ENCODE results near the gene FAM83E. TPM values are rescaled to one million over a fixed set of nuclear protein-coding genes. Genes with fewer than 3 reads are reported as not detected.
A peak's percentile ranks its signal among the peaks of the same experiment; 100 is the strongest.

The FAM83E gene
- polyA plus RNA-seq, 1 donor from 2014 or later, result 0.73 TPM

DNA sequence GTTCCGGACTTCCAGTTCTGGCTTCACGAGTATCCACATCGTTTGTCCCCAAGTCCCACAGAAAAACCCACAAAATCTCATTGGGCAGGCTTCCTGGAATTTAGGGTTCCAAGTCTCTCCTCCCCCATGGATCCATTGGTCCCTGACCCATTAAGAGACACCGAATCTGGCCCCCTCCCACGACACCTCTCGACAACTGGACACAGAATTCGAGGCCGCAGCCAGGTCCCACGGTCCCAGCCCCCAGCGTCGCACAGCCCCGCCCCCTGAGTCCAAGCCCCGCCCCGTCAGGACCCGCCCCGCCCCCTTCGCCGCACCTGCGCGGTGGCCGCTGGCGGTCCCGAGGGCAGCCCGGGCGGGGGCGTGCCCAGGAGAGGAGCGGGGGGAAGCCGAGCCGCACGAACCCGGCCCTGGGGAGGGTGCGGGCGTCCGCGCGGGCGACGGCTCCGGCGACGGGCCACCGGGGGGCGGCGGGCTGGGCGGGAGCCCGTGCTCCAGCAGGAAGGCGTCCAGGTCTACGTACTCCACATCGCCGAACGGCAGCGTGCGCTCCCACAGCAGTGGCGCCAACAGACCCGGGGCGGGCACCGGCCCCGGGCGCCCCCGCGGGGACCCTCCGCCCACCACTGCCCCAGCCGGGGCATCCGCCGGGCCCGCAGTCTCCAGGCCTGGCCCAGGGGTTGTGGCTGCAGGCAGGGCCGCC, 20.5 kb upstream of the FAM83E start:
- peak overlapping the region; percentile 54 for H3K4me2 ChIP-seq (ENCODE audit: low read length)
- no peaks in the 10 kb centered on the region for H3K36me3 ChIP-seq (ENCODE audit: insufficient read depth, low read length)
- no peaks in the 10 kb centered on the region for H4K20me1 ChIP-seq (ENCODE audit: insufficient read depth)
- H3K9me3 ChIP-seq (ENCODE audit: low read length), result no peaks in the 10 kb centered on the region
- H3F3A ChIP-seq (ENCODE audit: insufficient read depth, low read length, poor library complexity, severe bottlenecking), result peaks cover 8% of the 10 kb centered on the region
- H3K9ac ChIP-seq (ENCODE audit: low read length), result peak overlapping the region; percentile 74
- H3K9me2 ChIP-seq (ENCODE audit: insufficient read depth, low read length), result no peaks in the 10 kb centered on the region
- H2AFZ ChIP-seq (ENCODE audit: low read depth, low read length), result no peak overlapping the region
- no peaks in the 10 kb centered on the region for H3K79me2 ChIP-seq (replicated peaks; ENCODE audit: insufficient read depth, low read length)
- no peaks in the 10 kb centered on the region for H3K27me3 ChIP-seq (ENCODE audit: insufficient read depth, low read depth, low read length)
- H3K27ac ChIP-seq (ENCODE audit: low read length), result peak overlapping the region; percentile 73
- peak overlapping the region; percentile 66 for H3K4me3 ChIP-seq (ENCODE audit: low read length)
- TF ChIP-seq, protein P1, sequence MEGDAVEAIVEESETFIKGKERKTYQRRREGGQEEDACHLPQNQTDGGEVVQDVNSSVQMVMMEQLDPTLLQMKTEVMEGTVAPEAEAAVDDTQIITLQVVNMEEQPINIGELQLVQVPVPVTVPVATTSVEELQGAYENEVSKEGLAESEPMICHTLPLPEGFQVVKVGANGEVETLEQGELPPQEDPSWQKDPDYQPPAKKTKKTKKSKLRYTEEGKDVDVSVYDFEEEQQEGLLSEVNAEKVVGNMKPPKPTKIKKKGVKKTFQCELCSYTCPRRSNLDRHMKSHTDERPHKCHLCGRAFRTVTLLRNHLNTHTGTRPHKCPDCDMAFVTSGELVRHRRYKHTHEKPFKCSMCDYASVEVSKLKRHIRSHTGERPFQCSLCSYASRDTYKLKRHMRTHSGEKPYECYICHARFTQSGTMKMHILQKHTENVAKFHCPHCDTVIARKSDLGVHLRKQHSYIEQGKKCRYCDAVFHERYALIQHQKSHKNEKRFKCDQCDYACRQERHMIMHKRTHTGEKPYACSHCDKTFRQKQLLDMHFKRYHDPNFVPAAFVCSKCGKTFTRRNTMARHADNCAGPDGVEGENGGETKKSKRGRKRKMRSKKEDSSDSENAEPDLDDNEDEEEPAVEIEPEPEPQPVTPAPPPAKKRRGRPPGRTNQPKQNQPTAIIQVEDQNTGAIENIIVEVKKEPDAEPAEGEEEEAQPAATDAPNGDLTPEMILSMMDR (IDR thresholded peaks at IDR 0.05; ENCODE audit: poor library complexity, severe bottlenecking), result no peak
- TF ChIP-seq TAF1 (IDR thresholded peaks at IDR 0.05; ENCODE audit: low read depth), result no peak
- TF ChIP-seq MXI1 (conservative IDR thresholded peaks at IDR 0.05; ENCODE audit: poor library complexity, severe bottlenecking), result no peak
- TF ChIP-seq, protein P2, sequence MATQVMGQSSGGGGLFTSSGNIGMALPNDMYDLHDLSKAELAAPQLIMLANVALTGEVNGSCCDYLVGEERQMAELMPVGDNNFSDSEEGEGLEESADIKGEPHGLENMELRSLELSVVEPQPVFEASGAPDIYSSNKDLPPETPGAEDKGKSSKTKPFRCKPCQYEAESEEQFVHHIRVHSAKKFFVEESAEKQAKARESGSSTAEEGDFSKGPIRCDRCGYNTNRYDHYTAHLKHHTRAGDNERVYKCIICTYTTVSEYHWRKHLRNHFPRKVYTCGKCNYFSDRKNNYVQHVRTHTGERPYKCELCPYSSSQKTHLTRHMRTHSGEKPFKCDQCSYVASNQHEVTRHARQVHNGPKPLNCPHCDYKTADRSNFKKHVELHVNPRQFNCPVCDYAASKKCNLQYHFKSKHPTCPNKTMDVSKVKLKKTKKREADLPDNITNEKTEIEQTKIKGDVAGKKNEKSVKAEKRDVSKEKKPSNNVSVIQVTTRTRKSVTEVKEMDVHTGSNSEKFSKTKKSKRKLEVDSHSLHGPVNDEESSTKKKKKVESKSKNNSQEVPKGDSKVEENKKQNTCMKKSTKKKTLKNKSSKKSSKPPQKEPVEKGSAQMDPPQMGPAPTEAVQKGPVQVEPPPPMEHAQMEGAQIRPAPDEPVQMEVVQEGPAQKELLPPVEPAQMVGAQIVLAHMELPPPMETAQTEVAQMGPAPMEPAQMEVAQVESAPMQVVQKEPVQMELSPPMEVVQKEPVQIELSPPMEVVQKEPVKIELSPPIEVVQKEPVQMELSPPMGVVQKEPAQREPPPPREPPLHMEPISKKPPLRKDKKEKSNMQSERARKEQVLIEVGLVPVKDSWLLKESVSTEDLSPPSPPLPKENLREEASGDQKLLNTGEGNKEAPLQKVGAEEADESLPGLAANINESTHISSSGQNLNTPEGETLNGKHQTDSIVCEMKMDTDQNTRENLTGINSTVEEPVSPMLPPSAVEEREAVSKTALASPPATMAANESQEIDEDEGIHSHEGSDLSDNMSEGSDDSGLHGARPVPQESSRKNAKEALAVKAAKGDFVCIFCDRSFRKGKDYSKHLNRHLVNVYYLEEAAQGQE (IDR thresholded peaks at IDR 0.05; ENCODE audit: borderline replicate concordance), result peak; percentile 31
- no peak for TF ChIP-seq EP300 (conservative IDR thresholded peaks at IDR 0.05; ENCODE audit: poor library complexity, severe bottlenecking)
- TF ChIP-seq POLR2AphosphoS5 (IDR thresholded peaks at IDR 0.05), result peak; percentile 48
- TF ChIP-seq RAD21 (conservative IDR thresholded peaks at IDR 0.05), result no peak
- TF ChIP-seq SMC3 (conservative IDR thresholded peaks at IDR 0.05; ENCODE audit: poor library complexity), result no peak
- TF ChIP-seq EZH2 (IDR thresholded peaks at IDR 0.05; ENCODE audit: borderline replicate concordance, insufficient read depth, low read length, poor library complexity, severe bottlenecking), result no peak

DNA sequence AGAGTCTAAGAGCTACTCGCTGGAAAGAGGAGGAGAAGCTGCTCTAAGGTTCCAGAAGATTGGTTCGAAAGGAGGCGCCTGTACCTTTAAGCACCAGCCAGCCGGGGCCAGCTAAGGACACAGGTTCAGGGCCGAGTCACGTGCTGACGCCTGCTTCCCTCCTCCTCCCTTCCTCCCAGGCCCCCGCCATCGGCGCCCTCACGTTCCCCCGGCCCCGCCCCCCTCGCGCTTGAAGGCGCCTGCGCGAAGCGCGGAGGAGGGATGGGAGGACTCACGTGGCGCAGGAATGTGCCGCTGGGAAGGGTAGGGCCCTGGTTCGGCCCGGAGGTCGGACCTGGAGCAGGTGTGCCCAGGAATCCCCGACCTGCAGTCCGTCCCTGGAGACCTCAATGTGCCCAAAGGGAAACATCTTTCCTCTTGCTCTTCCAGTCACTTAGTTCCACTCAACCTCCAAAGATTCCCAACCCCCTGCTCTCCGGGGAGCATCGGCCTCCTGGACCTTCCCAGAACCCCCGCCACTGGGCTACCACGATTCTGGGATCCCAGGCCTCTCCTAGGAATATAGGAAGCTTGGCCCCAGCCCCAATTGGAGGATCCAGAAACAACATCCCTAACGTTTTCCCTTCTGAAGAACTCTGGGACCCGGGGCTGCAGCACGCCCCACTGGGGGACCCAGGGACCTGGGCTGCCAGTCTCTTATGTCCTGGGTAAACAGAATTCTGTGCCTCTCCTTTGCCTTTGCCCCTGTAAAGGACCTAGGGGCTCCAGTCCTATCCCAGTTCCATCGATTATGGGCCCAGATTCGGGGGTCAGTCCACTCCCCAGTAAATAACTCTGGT, 19.8 kb upstream of the FAM83E start:
- no peaks in the 10 kb centered on the region for H3K27me3 ChIP-seq (ENCODE audit: insufficient read depth, low read depth, low read length)
- no peaks in the 10 kb centered on the region for H3K36me3 ChIP-seq (ENCODE audit: insufficient read depth, low read length)
- H3K9me2 ChIP-seq (ENCODE audit: insufficient read depth, low read length), result no peaks in the 10 kb centered on the region
- peak overlapping the region; percentile 66 for H3K4me3 ChIP-seq (ENCODE audit: low read length)
- peak overlapping the region; percentile 51 for H3K9ac ChIP-seq (ENCODE audit: low read length)
- no peaks in the 10 kb centered on the region for H4K20me1 ChIP-seq (ENCODE audit: insufficient read depth)
- H3K79me2 ChIP-seq (replicated peaks; ENCODE audit: insufficient read depth, low read length), result no peaks in the 10 kb centered on the region
- TF ChIP-seq MXI1 (conservative IDR thresholded peaks at IDR 0.05; ENCODE audit: poor library complexity, severe bottlenecking), result peak; percentile 52
- TF ChIP-seq, protein P1 (IDR thresholded peaks at IDR 0.05; ENCODE audit: poor library complexity, severe bottlenecking), result no peak
- H3K9me3 ChIP-seq (ENCODE audit: low read length), result no peaks in the 10 kb centered on the region
- H2AFZ ChIP-seq (ENCODE audit: low read depth, low read length), result no peak overlapping the region
- peak overlapping the region; percentile 73 for H3K27ac ChIP-seq (ENCODE audit: low read length)
- H3F3A ChIP-seq (ENCODE audit: insufficient read depth, low read length, poor library complexity, severe bottlenecking), result peaks cover 8% of the 10 kb centered on the region
- H3K4me2 ChIP-seq (ENCODE audit: low read length), result peak overlapping the region; percentile 62

Measured in neural cell (in vitro differentiated cells).